Prostate gland (tissue), 2 donors: ENCODE measurements around the gene STOML1. TPM values are rescaled to one million over a fixed set of nuclear protein-coding genes. Genes with fewer than 3 reads are reported as not detected.
A peak's percentile ranks its signal among the peaks of the same experiment; 100 is the strongest.

ENCODE experiments used
- DNase-seq: peaks from one replicate; pipeline ENCODE4 v3.0.0-alpha.2; 2019; ENCODE audit warnings: low spot score
- H3K27ac ChIP-seq, 2 donors: fragments of 200-600 bp; sonication (generic); 2 replicates each; pipeline ENCODE4 v1.5.1; 2017 to 2019
- H3K27me3 ChIP-seq: fragments of 200-600 bp; sonication (generic); replicated peaks from 2 replicates; pipeline ENCODE4 v1.5.1; 2019; ENCODE audit not compliant: insufficient read depth
- H3K36me3 ChIP-seq, 2 donors: fragments of 200-600 bp; sonication (generic); 1 replicate in 1 of 2; 2 replicates in 1 of 2; pipeline versions ENCODE4 v1.5.1 to v1.8.1; 2017 to 2019
- H3K4me1 ChIP-seq: fragments of 200-600 bp; sonication (generic); replicated peaks from 2 replicates; pipeline ENCODE4 v1.5.1; 2019
- H3K4me3 ChIP-seq, 2 donors: fragments of 200-600 bp; sonication (generic); 2 replicates each; pipeline ENCODE4 v1.5.1; 2017 to 2019
- H3K9me3 ChIP-seq: fragments of 200-600 bp; sonication (generic); 2 replicates; pipeline ENCODE4 v1.5.1; 2017
- CTCF ChIP-seq, 4 experiments: fragments of 200-600 bp in 2 of 4; fragments of 450-650 bp in 2 of 4; sonication (generic) in 2 of 4; IDR thresholded peaks; 1 replicate in 3 of 4; 2 replicates in 1 of 4; pipeline ENCODE4 v1.5.1; 2016 to 2019; ENCODE audit warnings: antibody characterized with exemption in 4 of 4, mild to moderate bottlenecking in 2 of 4, moderate library complexity in 2 of 4
- POLR2A ChIP-seq: fragments of 450-650 bp; IDR thresholded peaks from one replicate; pipeline ENCODE4 v1.6.1; 2016; ENCODE audit warnings: antibody characterized with exemption, mild to moderate bottlenecking
- POLR2AphosphoS5 ChIP-seq: sonication (generic); formaldehyde crosslinking; IDR thresholded peaks from one replicate; pipeline ENCODE4 v1.6.1; 2017; ENCODE audit warnings: antibody characterized with exemption
- WGBS: methylation state at CpG from one replicate; pipeline ENCODE4 v1.1.5; 2018; 5-methylcytosine and 5-hydroxymethylcytosine counted together
- intact Hi-C: fragments of 100-400 bp; cut with DNase I; formaldehyde crosslinking; loops from one replicate; pipeline ENCODE4 v1.14.2; 2022
- total RNA-seq, 2 donors: library from RNA; depleted of rRNA; stranded (reverse); fragments of >200 nt; gene quantifications; one replicate each; pipeline ENCODE4 v1.1.0, GENCODE V29; 2016

The STOML1 gene
- total RNA-seq, 2 donors from 2014 or later: 15.6 to 26.8 TPM

GRCh38 chr15:74037171-74038117 is 45.3 kb upstream of the STOML1 start:
- Histone ChIP-seq H3K9me3 (no peaks in the 10 kb centered on the region), H3K36me3 (peaks cover 0 to 15% of the 10 kb centered on the region in 2 donors), H3K4me3 (no peak overlapping the region), H3K27ac (no peak overlapping the region), H3K4me1 (no peaks in the 10 kb centered on the region), H3K27me3 (no peaks in the 10 kb centered on the region)
- intact Hi-C loops: loop anchor here (2.0 kb wide), 1 partner anchor 65 kb away; no protein-coding TSS in a partner anchor
- no peak for TF ChIP-seq CTCF (IDR thresholded peaks at IDR 0.05)
- no peak for TF ChIP-seq POLR2AphosphoS5
- no peak for TF ChIP-seq POLR2A
- 72% methylated on average over 21 of the region's 21 CpGs for WGBS
- no peak for DNase-seq

- DNase-seq: peak; percentile 25
- Histone ChIP-seq H3K27me3 (no peaks in the 10 kb centered on the region), H3K9me3 (no peaks in the 10 kb centered on the region), H3K27ac (no peak overlapping the region), H3K36me3 (peaks cover 0 to 15% of the 10 kb centered on the region in 2 donors), H3K4me3 (no peak overlapping the region), H3K4me1 (no peaks in the 10 kb centered on the region)
- intact Hi-C loops: no loop called here
- 71% methylated on average over 21 of the region's 21 CpGs for WGBS
- TF ChIP-seq POLR2A (no peak), POLR2AphosphoS5 (no peak), CTCF (IDR thresholded peaks at IDR 0.05) (peak; percentile 23 to 51 (median 50))
Measured at GRCh38 chr15:74036271-74037170, 44.4 kb upstream of the STOML1 start.

- intact Hi-C loops: no loop called here
- Histone ChIP-seq H3K27me3 (no peaks in the 10 kb centered on the region), H3K27ac (no peak overlapping the region), H3K4me3 (no peak overlapping the region), H3K4me1 (no peaks in the 10 kb centered on the region), H3K9me3 (no peaks in the 10 kb centered on the region), H3K36me3 (peaks cover 0 to 15% of the 10 kb centered on the region in 2 donors)
- 89% methylated on average over 28 of the region's 28 CpGs for WGBS
- no peak for DNase-seq
- TF ChIP-seq POLR2A (no peak), CTCF (IDR thresholded peaks at IDR 0.05) (no peak)
Measured at GRCh38 chr15:74035121-74036017, 43.3 kb upstream of the STOML1 start.

- intact Hi-C loops: no loop called here
- Histone ChIP-seq H3K36me3 (peaks cover 0 to 15% of the 10 kb centered on the region in 2 donors), H3K27ac (no peak overlapping the region), H3K9me3 (no peaks in the 10 kb centered on the region), H3K4me1 (no peaks in the 10 kb centered on the region), H3K4me3 (no peak overlapping the region), H3K27me3 (no peaks in the 10 kb centered on the region)
- 80% methylated on average over 10 of the region's 10 CpGs for WGBS
- TF ChIP-seq POLR2A: no peak
- no peak for DNase-seq
Measured at GRCh38 chr15:74034206-74034755, 42.2 kb upstream of the STOML1 start.
